Suprapubic skin (tissue), 3 donors: ENCODE data around the gene XIST.

Experiments
- POLR2A ChIP-seq, 2 donors: fragments of 450-650 bp; IDR thresholded peaks; one replicate each; pipeline ENCODE4 v1.6.1; 2017; ENCODE audit warnings: antibody characterized with exemption in 2 of 2, mild to moderate bottlenecking in 2 of 2, moderate library complexity in 2 of 2
- TF ChIP-seq, protein P1 (sequence below), 2 donors: fragments of 200-600 bp in 1 of 2; fragments of 450-650 bp in 1 of 2; sonication (generic) in 1 of 2; IDR thresholded peaks; one replicate each; pipeline ENCODE4 v1.5.1; 2016 to 2019; ENCODE audit warnings: antibody characterized with exemption in 2 of 2, mild to moderate bottlenecking in 1 of 2, moderate library complexity in 1 of 2

- TF ChIP-seq POLR2A (IDR thresholded peaks at IDR 0.05), result no peak
- TF ChIP-seq, protein P1, sequence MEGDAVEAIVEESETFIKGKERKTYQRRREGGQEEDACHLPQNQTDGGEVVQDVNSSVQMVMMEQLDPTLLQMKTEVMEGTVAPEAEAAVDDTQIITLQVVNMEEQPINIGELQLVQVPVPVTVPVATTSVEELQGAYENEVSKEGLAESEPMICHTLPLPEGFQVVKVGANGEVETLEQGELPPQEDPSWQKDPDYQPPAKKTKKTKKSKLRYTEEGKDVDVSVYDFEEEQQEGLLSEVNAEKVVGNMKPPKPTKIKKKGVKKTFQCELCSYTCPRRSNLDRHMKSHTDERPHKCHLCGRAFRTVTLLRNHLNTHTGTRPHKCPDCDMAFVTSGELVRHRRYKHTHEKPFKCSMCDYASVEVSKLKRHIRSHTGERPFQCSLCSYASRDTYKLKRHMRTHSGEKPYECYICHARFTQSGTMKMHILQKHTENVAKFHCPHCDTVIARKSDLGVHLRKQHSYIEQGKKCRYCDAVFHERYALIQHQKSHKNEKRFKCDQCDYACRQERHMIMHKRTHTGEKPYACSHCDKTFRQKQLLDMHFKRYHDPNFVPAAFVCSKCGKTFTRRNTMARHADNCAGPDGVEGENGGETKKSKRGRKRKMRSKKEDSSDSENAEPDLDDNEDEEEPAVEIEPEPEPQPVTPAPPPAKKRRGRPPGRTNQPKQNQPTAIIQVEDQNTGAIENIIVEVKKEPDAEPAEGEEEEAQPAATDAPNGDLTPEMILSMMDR (IDR thresholded peaks at IDR 0.05), result no peak
Observed at GRCh38 chrX:73817393-73818199, 34.9 kb downstream of the XIST start.
